HG03460 (cell line): ENCODE results near the gene P2RX1.
"Not testable (repeated sequence)": the region's sequence is repeated elsewhere in the genome, so short reads cannot be mapped to it uniquely, and the experiment has no call there.

ENCODE experiments used
- ATAC-seq: cut with Tn5 transposase; IDR thresholded peaks from one replicate; pipeline ENCODE4 v1.9.1; 2021; ENCODE audit not compliant: unreplicated experiment

The P2RX1 gene

GRCh38 chr17:3861761-3862681, 54.2 kb downstream of the P2RX1 start:
- ATAC-seq, result no peak

- no peak for ATAC-seq
Measured at GRCh38 chr17:3860939-3861700, 55.1 kb downstream of the P2RX1 start.

GRCh38 chr17:3859940-3860339, 56.3 kb downstream of the P2RX1 start:
- no peak for ATAC-seq

DNA sequence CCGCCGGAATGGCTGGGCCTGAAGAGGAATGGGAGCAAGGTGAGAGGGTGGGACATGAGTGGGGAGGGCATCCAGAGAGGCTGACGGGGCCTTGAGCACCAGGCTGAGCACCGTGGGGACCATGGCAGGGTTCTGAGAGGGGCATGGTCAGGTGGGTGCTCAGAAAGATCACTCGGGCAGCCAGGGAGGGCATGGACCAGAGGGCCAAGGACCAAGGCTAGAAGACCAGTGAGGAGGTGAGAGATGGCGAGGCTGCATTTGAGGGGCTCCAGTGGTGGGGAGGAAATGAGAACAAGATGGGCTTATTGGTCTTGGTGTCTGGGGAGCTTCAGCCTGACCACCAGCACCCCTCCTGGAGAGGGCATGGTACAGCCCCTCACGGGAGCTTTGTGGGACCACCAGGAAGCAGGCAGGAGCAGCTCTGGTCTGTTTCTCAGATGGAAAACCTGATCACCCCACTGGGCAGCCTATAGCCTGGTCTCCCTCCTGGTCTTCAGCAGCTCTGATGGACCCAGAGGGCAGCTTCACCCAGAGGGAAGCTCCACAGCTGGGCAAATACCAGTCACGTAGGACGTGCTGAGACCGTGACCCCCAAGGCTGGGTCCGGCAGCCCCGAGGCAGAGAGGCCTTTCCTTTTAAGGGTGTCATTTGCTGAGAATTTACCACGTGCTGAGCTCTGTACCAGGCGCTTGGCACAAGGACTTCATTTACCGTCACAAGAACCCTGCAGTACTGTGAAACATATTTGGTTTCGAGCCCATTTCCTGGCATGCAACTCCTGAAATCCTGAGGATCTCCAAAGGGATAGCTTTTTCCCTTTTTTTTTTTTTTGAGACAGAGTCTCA, 58.8 kb downstream of the P2RX1 start:
- ATAC-seq, result no peak

DNA sequence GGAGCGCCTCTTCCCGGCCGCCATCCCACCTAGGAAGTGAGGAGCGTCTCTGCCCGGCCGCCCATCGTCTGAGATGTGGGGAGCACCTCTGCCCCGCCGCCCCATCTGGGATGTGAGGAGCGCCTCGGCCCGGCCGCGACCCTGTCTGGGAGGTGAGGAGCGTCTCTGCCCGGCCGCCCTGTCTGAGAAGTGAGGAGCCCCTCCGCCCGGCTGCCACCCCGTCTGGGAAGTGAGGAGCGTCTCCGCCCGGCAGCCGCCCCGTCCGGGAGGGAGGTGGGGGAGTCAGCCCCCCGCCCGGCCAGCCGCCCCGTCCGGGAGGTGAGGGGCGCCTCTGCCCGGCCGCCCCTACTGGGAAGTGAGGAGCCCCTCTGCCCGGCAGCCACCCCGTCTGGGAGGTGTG, 62.1 kb downstream of the P2RX1 start:
- ATAC-seq, result not testable (repeated sequence)

- no peak for ATAC-seq
Measured at GRCh38 chr17:3852561-3852960, 63.7 kb downstream of the P2RX1 start.

- no peak for ATAC-seq
Measured at GRCh38 chr17:3851461-3852100, 64.7 kb downstream of the P2RX1 start.

DNA sequence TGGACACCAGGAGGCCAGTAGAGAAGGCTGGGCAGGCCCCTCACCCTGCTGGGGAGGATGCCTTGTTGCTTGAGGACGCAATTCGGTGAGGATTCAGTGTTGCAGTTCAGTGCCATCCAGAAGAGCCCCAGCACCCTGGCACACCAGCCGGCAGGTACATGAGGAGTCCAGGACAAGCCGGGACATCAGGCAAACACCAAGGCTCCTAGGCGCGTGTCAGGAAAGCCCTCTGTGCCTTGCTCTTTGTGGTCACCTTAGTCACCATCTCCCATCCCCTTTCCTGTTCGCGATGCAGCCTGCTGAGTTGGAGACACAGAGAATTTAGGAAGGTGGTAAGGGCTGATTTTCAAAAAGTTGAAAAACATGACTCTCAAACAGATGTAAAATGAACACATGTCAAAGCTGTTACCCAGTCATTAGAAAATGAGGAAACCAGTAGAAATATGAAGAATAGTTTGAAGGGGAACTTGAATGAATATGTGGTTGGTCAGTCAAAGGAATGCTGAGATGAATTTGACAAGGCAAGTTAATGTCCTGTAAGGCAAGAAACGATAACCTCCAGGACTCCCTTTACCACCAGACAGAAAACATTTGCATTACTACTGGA, 67.9 kb downstream of the P2RX1 start:
- ATAC-seq, result no peak

DNA sequence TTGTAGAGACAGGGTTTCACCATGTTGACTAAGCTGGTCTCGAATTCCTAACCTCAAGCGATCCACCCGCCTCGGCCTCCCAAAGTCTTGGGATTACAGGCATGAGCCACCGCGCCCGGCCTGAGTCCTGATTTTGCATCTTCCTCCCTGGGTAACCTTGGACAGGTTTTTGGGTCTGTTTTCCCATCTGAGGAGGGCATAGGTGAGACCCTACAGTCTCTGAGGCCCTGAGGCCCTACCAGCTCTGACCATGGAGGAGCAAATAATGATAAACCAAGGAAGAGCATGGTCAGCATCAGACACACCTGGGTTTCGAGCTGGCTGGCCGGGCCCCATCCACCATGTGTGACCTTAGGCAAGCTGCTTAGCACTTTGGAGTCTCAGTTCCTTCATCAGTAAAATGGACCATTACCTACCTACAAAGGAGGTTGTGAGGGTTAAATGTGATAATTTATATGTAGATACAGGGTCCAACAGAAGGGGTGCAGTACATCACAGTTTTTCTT, 69.0 kb downstream of the P2RX1 start:
- no peak for ATAC-seq
